ENCODE data around the gene SORL1. TPM values are rescaled to one million over a fixed set of nuclear protein-coding genes. Genes with fewer than 3 reads are reported as not detected.
"Not testable (repeated sequence)": the region's sequence is repeated elsewhere in the genome, so short reads cannot be mapped to it uniquely, and the experiment has no call there.

The SORL1 gene
- total RNA-seq, 4 donors from 2014 or later, result 7.3 to 18.8 (median 12.3) TPM

GRCh38 chr11:121503051-121503450 is 50.9 kb downstream of the SORL1 start:
- peaks cover 0 to 15% (median 3%) of the 10 kb centered on the region in 4 donors for H3K9me3 ChIP-seq
- 50 to 72% methylated on average over 3 of the region's 3 CpGs for WGBS, 2 donors
- no peaks in the 10 kb centered on the region for H3K36me3 ChIP-seq
- no peaks in the 10 kb centered on the region for H3K27me3 ChIP-seq
- no peak overlapping the region for H3K27ac ChIP-seq
- no peaks in the 10 kb centered on the region for H3K4me1 ChIP-seq
- no peak overlapping the region for H3K4me3 ChIP-seq
- no peak for DNase-seq (ENCODE audit: low spot score in 2 of 2)
- TF ChIP-seq POLR2A (IDR thresholded peaks at IDR 0.05) (no peak), EP300 (IDR thresholded peaks at IDR 0.05) (no peak), CTCF (IDR thresholded peaks at IDR 0.05) (no peak)

DNA sequence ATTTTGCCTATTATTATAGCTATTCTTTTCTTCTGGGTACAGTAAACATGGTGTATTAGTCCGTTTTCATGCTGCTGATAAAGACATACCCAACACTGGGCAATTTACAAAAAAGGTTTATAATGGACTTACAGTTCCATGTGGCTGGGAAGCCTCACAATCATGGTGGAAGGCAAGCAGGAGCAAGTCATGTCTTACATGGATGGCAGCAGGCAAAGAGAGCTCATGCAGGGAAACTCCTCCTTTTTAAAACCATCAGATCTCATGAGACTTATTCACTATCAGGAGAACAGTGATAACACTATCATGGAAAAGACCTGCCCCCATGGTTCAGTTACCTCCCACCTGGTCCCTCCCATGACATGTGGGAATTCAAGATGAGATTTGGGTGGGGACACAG is 54.1 kb downstream of the SORL1 start:
- not testable (repeated sequence) for H3K4me3 ChIP-seq; H3K27ac ChIP-seq; H3K36me3 ChIP-seq; H3K4me1 ChIP-seq; DNase-seq (ENCODE audit: low spot score in 2 of 2); H3K27me3 ChIP-seq
- peaks cover 0 to 15% (median 3%) of the 10 kb centered on the region in 4 donors for H3K9me3 ChIP-seq
- 75 to 81% methylated on average over 1 of the region's 1 CpG for WGBS, 2 donors

- Histone ChIP-seq H3K9me3 (peaks cover 0 to 15% (median 3%) of the 10 kb centered on the region in 4 donors), H3K27ac (no peak overlapping the region), H3K27me3 (no peaks in the 10 kb centered on the region), H3K4me1 (no peaks in the 10 kb centered on the region), H3K4me3 (no peak overlapping the region), H3K36me3 (no peaks in the 10 kb centered on the region)
- DNase-seq (ENCODE audit: low spot score in 2 of 2), result no peak
- TF ChIP-seq CTCF (IDR thresholded peaks at IDR 0.05) (no peak), EP300 (IDR thresholded peaks at IDR 0.05) (no peak), POLR2A (IDR thresholded peaks at IDR 0.05) (no peak)
Measured at GRCh38 chr11:121508449-121508848, 56.3 kb downstream of the SORL1 start.

GRCh38 chr11:121510438-121510837 is 58.3 kb downstream of the SORL1 start:
- Histone ChIP-seq H3K4me3 (no peak overlapping the region), H3K4me1 (no peaks in the 10 kb centered on the region), H3K36me3 (no peaks in the 10 kb centered on the region), H3K27ac (no peak overlapping the region), H3K9me3 (peaks cover 0 to 14% (median 3%) of the 10 kb centered on the region in 4 donors), H3K27me3 (no peaks in the 10 kb centered on the region)
- TF ChIP-seq POLR2A (IDR thresholded peaks at IDR 0.05) (no peak), CTCF (IDR thresholded peaks at IDR 0.05) (no peak), EP300 (IDR thresholded peaks at IDR 0.05) (no peak)
- DNase-seq (ENCODE audit: low spot score in 2 of 2), result no peak
- 74 to 88% methylated on average over 2 of the region's 2 CpGs for WGBS, 2 donors

DNA sequence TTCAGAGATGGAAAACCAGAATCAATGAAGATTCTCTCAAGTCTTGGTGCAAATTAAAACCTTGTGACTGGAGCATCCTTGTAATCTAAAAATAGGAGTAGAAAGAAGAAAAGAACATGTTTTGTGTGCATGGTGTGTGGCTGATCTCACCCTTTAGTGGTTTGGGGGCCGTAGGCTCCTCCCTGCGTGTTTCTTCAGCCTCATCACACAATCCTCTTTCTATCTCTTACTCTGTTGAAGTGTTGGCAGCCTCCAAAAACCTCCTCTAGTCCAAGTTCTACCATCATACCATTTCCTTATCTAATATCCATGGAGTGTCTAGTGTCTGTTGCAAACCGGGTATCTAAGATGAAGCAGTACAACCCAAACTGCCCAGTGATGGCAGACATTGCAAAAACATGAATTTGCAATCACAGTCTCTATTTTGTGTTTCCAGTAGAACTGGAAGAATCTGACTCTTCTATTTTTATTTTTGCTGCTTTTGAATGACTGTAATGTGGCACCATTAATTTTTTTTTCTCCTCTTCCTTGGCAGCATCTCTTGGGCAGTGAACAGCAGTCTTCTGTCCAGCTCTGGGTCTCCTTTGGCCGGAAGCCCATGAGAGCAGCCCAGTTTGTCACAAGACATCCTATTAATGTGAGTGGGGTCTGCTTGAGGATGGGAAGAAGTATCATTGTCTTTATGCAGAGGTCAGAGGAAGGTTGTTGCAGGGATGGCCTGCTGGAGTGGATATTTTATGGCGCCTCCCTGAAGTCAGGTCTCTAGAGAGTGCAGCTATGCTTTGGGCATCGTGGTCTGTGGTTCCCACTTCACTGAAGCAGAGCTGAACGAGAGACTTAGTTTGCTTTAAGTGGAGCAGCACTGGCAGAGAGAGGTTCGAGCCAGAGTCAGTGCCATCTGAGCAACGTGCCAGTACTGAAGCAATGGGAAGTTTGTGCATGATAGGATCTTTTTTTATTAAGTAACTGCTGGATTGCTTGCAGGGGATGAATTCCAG is 60.7 kb downstream of the SORL1 start:
- TF ChIP-seq CTCF (IDR thresholded peaks at IDR 0.05) (no peak), POLR2A (IDR thresholded peaks at IDR 0.05) (no peak), EP300 (IDR thresholded peaks at IDR 0.05) (no peak)
- Histone ChIP-seq H3K27ac (no peak overlapping the region), H3K4me3 (no peak overlapping the region), H3K9me3 (no peaks in the 10 kb centered on the region), H3K27me3 (no peaks in the 10 kb centered on the region), H3K4me1 (no peaks in the 10 kb centered on the region), H3K36me3 (no peaks in the 10 kb centered on the region)
- DNase-seq (ENCODE audit: low spot score in 2 of 2), result no peak
- 57 to 60% methylated on average over 9 of the region's 9 CpGs for WGBS, 2 donors
